H1 (cell line): ENCODE data around the gene TIMM10. TPM values are rescaled to one million over a fixed set of nuclear protein-coding genes. Genes with fewer than 3 reads are reported as not detected.

ENCODE experiments used
- CTCF ChIA-PET: fragments of 300-600 bp; sonication (Branson Sonifier 250); formaldehyde crosslinking; loops from one replicate; lab custom pipeline; 2021; ENCODE audit not compliant: partially characterized antibody; lab: Charles Lee
- POLR2A ChIA-PET: fragments of 300-600 bp; sonication (Branson Sonifier 250); formaldehyde crosslinking; loops from one replicate; lab custom pipeline; 2021; ENCODE audit warnings: inconsistent platforms; ENCODE audit not compliant: partially characterized antibody; lab: Charles Lee
- DNase-seq, 2 experiments: peaks; one replicate each; pipeline versions ENCODE4 v3.0.0 to v3.0.0-alpha.2; 2010 to 2022; ENCODE audit warnings: low spot score in 2 of 2, low read depth in 1 of 2, mixed read lengths in 1 of 2
- FAIRE-seq: peaks from 2 replicates; lab custom pipeline; 2011; peaks lifted over from hg19 to GRCh38; lab: Jason Lieb, UNC
- H2AFZ ChIP-seq: 2 replicates; pipeline ENCODE4 v1.8.1; 2012; ENCODE audit warnings: low read length, inconsistent platforms
- H2AK5ac ChIP-seq: 2 replicates; pipeline ENCODE4 v1.6.1; 2013; ENCODE audit warnings: low read depth, low read length
- H2BK120ac ChIP-seq: replicated peaks from 2 replicates; pipeline ENCODE3; 2013; ENCODE audit warnings: low read depth, low read length, inconsistent platforms
- H2BK12ac ChIP-seq: 2 replicates; pipeline ENCODE4 v1.6.1; 2013; ENCODE audit warnings: low read depth, low read length
- H2BK15ac ChIP-seq: 2 replicates; pipeline ENCODE4 v1.6.1; 2013; ENCODE audit warnings: low read length
- H2BK20ac ChIP-seq: 2 replicates; pipeline ENCODE4 v1.6.1; 2013; ENCODE audit warnings: low read length
- H2BK5ac ChIP-seq: 2 replicates; pipeline ENCODE4 v1.6.1; 2013; ENCODE audit warnings: low read depth, low read length
- H3K14ac ChIP-seq: 2 replicates; pipeline ENCODE4 v1.6.1; 2013; ENCODE audit warnings: inconsistent platforms; ENCODE audit not compliant: insufficient read length
- H3K18ac ChIP-seq: 2 replicates; pipeline ENCODE4 v1.6.1; 2013; ENCODE audit warnings: low read length; ENCODE audit errors: extremely low read depth
- H3K23ac ChIP-seq: 2 replicates; pipeline ENCODE4 v1.6.1; 2013; ENCODE audit warnings: inconsistent platforms; ENCODE audit not compliant: insufficient read length
- H3K23me2 ChIP-seq: 2 replicates; pipeline ENCODE4 v1.6.1; 2013; ENCODE audit warnings: low read depth, low read length
- H3K27ac ChIP-seq: 2 replicates; pipeline ENCODE4 v1.6.1; 2011; ENCODE audit warnings: low read depth, low read length, inconsistent platforms
- H3K27me3 ChIP-seq, 4 experiments: replicated peaks in 1 of 4; 1 replicate in 1 of 4; 2 replicates in 3 of 4; pipeline versions ENCODE4 v1.6.1 to v1.8.1; 2011 to 2013; ENCODE audit warnings: low read length in 3 of 4, mild to moderate bottlenecking in 3 of 4, inconsistent platforms in 2 of 4, mixed read lengths in 2 of 4, moderate library complexity in 1 of 4; ENCODE audit not compliant: control insufficient read depth in 3 of 4, insufficient read depth in 3 of 4; ENCODE audit errors: extremely low read depth in 1 of 4
- H3K36me3 ChIP-seq, 4 experiments: 2 replicates each; pipeline versions ENCODE4 v1.6.1 to v1.8.1; 2011 to 2013; ENCODE audit warnings: mild to moderate bottlenecking in 4 of 4, low read length in 3 of 4, moderate library complexity in 2 of 4, control low read depth in 1 of 4, inconsistent platforms in 1 of 4; ENCODE audit not compliant: insufficient read depth in 4 of 4, control insufficient read depth in 2 of 4
- H3K4ac ChIP-seq: replicated peaks from 2 replicates; pipeline ENCODE3; 2013; ENCODE audit warnings: low read length, low read depth, mixed read lengths, inconsistent platforms; ENCODE audit not compliant: insufficient read length
- H3K4me1 ChIP-seq, 4 experiments: replicated peaks in 1 of 4; 1 replicate in 1 of 4; 2 replicates in 3 of 4; pipeline versions ENCODE4 v1.6.1 to v1.8.1; 2011 to 2013; ENCODE audit warnings: low read length in 3 of 4, inconsistent platforms in 2 of 4, mixed read lengths in 1 of 4; ENCODE audit not compliant: insufficient read depth in 4 of 4, control insufficient read depth in 3 of 4
- H3K4me2 ChIP-seq, 2 experiments: 2 replicates each; pipeline versions ENCODE4 v1.6.1 to v1.8.1; 2011 to 2013; ENCODE audit warnings: low read depth in 2 of 2, low read length in 2 of 2, control low read depth in 1 of 2, inconsistent platforms in 1 of 2, mild to moderate bottlenecking in 1 of 2; ENCODE audit not compliant: insufficient read depth in 1 of 2
- H3K4me3 ChIP-seq, 4 experiments: fragments of 200-600, 300-600 bp in 1 of 4; sonication (generic), shearing (Covaris generic), sonication (Bioruptor Twin) in 1 of 4; 2 replicates each; pipeline versions ENCODE4 v1.5.1 to v1.8.1; 2011 to 2016; ENCODE audit warnings: low read length in 4 of 4, low read depth in 3 of 4, control low read depth in 2 of 4, inconsistent platforms in 2 of 4, mild to moderate bottlenecking in 2 of 4, mixed read lengths in 1 of 4, moderate library complexity in 1 of 4; ENCODE audit not compliant: insufficient read depth in 2 of 4; ENCODE audit errors: extremely low read depth in 1 of 4
- H3K56ac ChIP-seq: replicated peaks from 2 replicates; pipeline ENCODE3; 2013; ENCODE audit warnings: low read depth, mild to moderate bottlenecking, mixed read lengths, low read length, inconsistent platforms; ENCODE audit not compliant: insufficient read length
- H3K79me1 ChIP-seq: 2 replicates; pipeline ENCODE4 v1.6.1; 2013; ENCODE audit warnings: low read depth, low read length, control low read depth
- H3K79me2 ChIP-seq, 2 experiments: 2 replicates each; pipeline versions ENCODE4 v1.6.1 to v1.8.1; 2012 to 2013; ENCODE audit warnings: low read length in 2 of 2, mild to moderate bottlenecking in 2 of 2, inconsistent platforms in 1 of 2; ENCODE audit not compliant: insufficient read depth in 2 of 2, control insufficient read depth in 1 of 2
- H3K9ac ChIP-seq, 4 experiments: replicated peaks in 1 of 4; 1 replicate in 1 of 4; 2 replicates in 3 of 4; pipeline versions ENCODE4 v1.6.1 to v1.8.1; 2011 to 2013; ENCODE audit warnings: low read depth in 3 of 4, low read length in 3 of 4, control low read depth in 2 of 4, mild to moderate bottlenecking in 2 of 4, moderate library complexity in 2 of 4, inconsistent platforms in 1 of 4; ENCODE audit errors: extremely low read depth in 1 of 4
- H3K9me3 ChIP-seq, 2 experiments: 2 replicates each; pipeline versions ENCODE4 v1.6.1 to v1.8.1; 2012 to 2013; ENCODE audit warnings: mild to moderate bottlenecking in 2 of 2, moderate library complexity in 2 of 2, control low read depth in 1 of 2, inconsistent platforms in 1 of 2, low read depth in 1 of 2, low read length in 1 of 2, mixed read lengths in 1 of 2; ENCODE audit not compliant: insufficient read depth in 2 of 2
- H4K20me1 ChIP-seq, 2 experiments: replicated peaks in 1 of 2; 2 replicates each; pipeline versions ENCODE3 to v1.8.1; 2011 to 2013; ENCODE audit warnings: inconsistent platforms in 2 of 2, low read length in 2 of 2, mild to moderate bottlenecking in 1 of 2; ENCODE audit not compliant: insufficient read depth in 2 of 2, control insufficient read depth in 1 of 2
- H4K5ac ChIP-seq: 2 replicates; pipeline ENCODE4 v1.6.1; 2013; ENCODE audit warnings: low read length, low read depth, mixed read lengths, inconsistent platforms; ENCODE audit not compliant: insufficient read length
- H4K8ac ChIP-seq: 2 replicates; pipeline ENCODE4 v1.8.0; 2013; ENCODE audit warnings: mild to moderate bottlenecking, moderate library complexity, low read length, inconsistent platforms; ENCODE audit not compliant: insufficient read depth; ENCODE audit errors: extremely low read depth
- H4K91ac ChIP-seq: replicated peaks from 2 replicates; pipeline ENCODE3; 2013; ENCODE audit warnings: low read length, mixed read lengths, inconsistent platforms; ENCODE audit not compliant: insufficient read length
- CBX5 ChIP-seq: fragments of 300-800, 300-1000 bp; sonication (generic); IDR thresholded peaks from 2 replicates; pipeline ENCODE4 v1.7.1; 2016; ENCODE audit warnings: antibody characterized with exemption, low read length, low read depth
- EZH2 ChIP-seq: fragments of 200-600 bp; sonication (generic); IDR thresholded peaks from 2 replicates; pipeline ENCODE4 v1.7.1; 2012; ENCODE audit warnings: low read depth, mild to moderate bottlenecking, moderate library complexity, low read length, inconsistent platforms; ENCODE audit not compliant: severe bottlenecking
- GTF2F1 ChIP-seq: IDR thresholded peaks from 2 replicates; pipeline ENCODE4 v1.6.1; 2012; ENCODE audit warnings: low read depth, low read length, improper control_type of control experiment, borderline replicate concordance
- NANOG ChIP-seq: IDR thresholded peaks from 2 replicates; pipeline ENCODE4 v1.6.1; 2011; ENCODE audit warnings: low read length, low read depth, mild to moderate bottlenecking, inconsistent platforms; ENCODE audit not compliant: insufficient read depth, poor library complexity, severe bottlenecking
- POLR2A ChIP-seq, 2 experiments: IDR thresholded peaks; 1 replicate in 1 of 2; 2 replicates in 1 of 2; pipeline ENCODE4 v1.6.1; 2011; ENCODE audit warnings: low read depth in 2 of 2, low read length in 2 of 2, mild to moderate bottlenecking in 2 of 2; ENCODE audit errors: control extremely low read depth in 1 of 2
- POU5F1 ChIP-seq: IDR thresholded peaks from 2 replicates; pipeline ENCODE4 v1.6.1; 2011; ENCODE audit warnings: low read depth, mild to moderate bottlenecking, low read length, moderate library complexity
- SAP30 ChIP-seq: fragments of 300-600 bp; sonication (generic); IDR thresholded peaks from 2 replicates; pipeline ENCODE4 v1.7.1; 2012; ENCODE audit warnings: low read length, moderate library complexity, mild to moderate bottlenecking, inconsistent platforms; ENCODE audit not compliant: insufficient read depth, insufficient replicate concordance
- SRF ChIP-seq: IDR thresholded peaks from 2 replicates; pipeline ENCODE4 v1.6.1; 2011; ENCODE audit warnings: mild to moderate bottlenecking, low read depth, low read length, moderate library complexity
- ZNF274 ChIP-seq: IDR thresholded peaks from 2 replicates; pipeline ENCODE4 v1.7.0; 2012; ENCODE audit warnings: low read length, borderline replicate concordance; ENCODE audit errors: extremely low read depth
- WGBS, 2 experiments: shearing (Covaris generic) in 1 of 2; methylation state at CpG; one replicate each; pipeline versions ENCODE4 v1.1.6 to v1.1.7; 2013 to 2015; ENCODE audit warnings: low lambda C conversion rate in 2 of 2, mixed read lengths in 2 of 2, inconsistent platforms in 1 of 2, low coverage in 1 of 2, missing lambda C conversion rate in 1 of 2; ENCODE audit not compliant: insufficient replicate concordance in 2 of 2, insufficient coverage in 1 of 2, insufficient read length in 1 of 2; ENCODE audit errors: extremely low coverage in 1 of 2, missing lambda C conversion rate in 1 of 2; 5-methylcytosine and 5-hydroxymethylcytosine counted together
- polyA plus RNA-seq, 7 experiments: library from polyadenylated mRNA; depleted of rRNA in 3 of 7; stranded (reverse) in 5 of 7; unstranded in 2 of 7; fragments of >200 nt in 5 of 7; fragments of 200-250 nt in 2 of 7; gene quantifications; 1 replicate in 5 of 7; 2 replicates in 1 of 7; 4 replicates in 1 of 7; pipeline versions ENCODE4 v1.2.1 to v1.2.3, GENCODE V29; 2011 to 2013; ENCODE audit warnings: missing spikeins in 2 of 7, mixed read lengths in 2 of 7
- total RNA-seq: library from RNA; stranded (reverse); fragmentation: NEBNext Ultra II Directional; extraction: Animal tissue kit (Norgen Biotek cat#: 25700); gene quantifications from 2 replicates; pipeline ENCODE4 v1.2.1, GENCODE V29; 2021

The TIMM10 gene
- total and polyA plus RNA-seq, 2 of the 8 experiments (the other 6 are each of a cell fraction or from before 2014, with no cell fraction given), result 117 to 227 TPM

GRCh38 chr11:57512646-57513451, 17.7 kb downstream of the TIMM10 start:
- Histone ChIP-seq H3K79me1 (peaks cover 2% of the 10 kb centered on the region; the same call in 1 of the 2 replicates), H2BK20ac (no peak overlapping the region), H3K9me3 (no peaks in the 10 kb centered on the region), H3K23ac (no peak overlapping the region), H2BK12ac (no peak overlapping the region), H3K27me3 (peaks cover 0 to 21% (median 10%) of the 10 kb centered on the region in 4 experiments; a peak in 4 of 7 replicates), H4K8ac (no peak overlapping the region), H4K20me1 (peaks cover 2 to 3% of the 10 kb centered on the region in 2 experiments), H2BK5ac (no peak overlapping the region; the same call in 1 of the 2 replicates), H2BK15ac (no peak overlapping the region), H3K4ac (no peak overlapping the region), H3K23me2 (peaks cover 19% of the 10 kb centered on the region; the same call in 1 of the 2 replicates), H3K36me3 (no peaks in the 10 kb centered on the region), H3K9ac (no peak overlapping the region; a peak in 2 of 7 replicates), H2AK5ac (no peak overlapping the region), H4K91ac (no peak overlapping the region), H3K4me2 (peak overlapping the region; percentile 56 to 95), H3K27ac (no peak overlapping the region), H3K56ac (no peak overlapping the region), H3K79me2 (peaks cover 0 to 22% of the 10 kb centered on the region in 2 experiments; a peak in 3 of 4 replicates), H2BK120ac (no peak overlapping the region), H3K14ac (no peak overlapping the region), H2AFZ (no peak overlapping the region), H3K4me1 (peaks cover 3 to 10% (median 5%) of the 10 kb centered on the region in 4 experiments), H4K5ac (no peak overlapping the region), H3K18ac (no peak overlapping the region), H3K4me3 (peak overlapping the region in 2 of 4 experiments; percentile 64 to 76; a peak in 2 of 8 replicates)
- 88% methylated on average over 12 of the region's 12 CpGs; no CpG with 5 or more reads in 1 of the 2 experiments for WGBS, 2 experiments
- DNase-seq (no peak), FAIRE-seq (no peak)
- POLR2A ChIA-PET, result interaction anchor here (1.1 to 8.4 kb wide), 11 partner anchors 11 to 228 kb away, joined by 3 to 110 read pairs (median 35); partner anchors contain the start of genes RTN4RL2, SELENOH, TIMM10 and YPEL4
- CTCF ChIA-PET, result interaction anchor here (0.6 to 25.4 kb wide), 6 partner anchors 15 to 55 kb away, joined by 3 to 1146 read pairs (median 6); partner anchors contain the start of gene TIMM10
- no peak for TF ChIP-seq NANOG
- TF ChIP-seq ZNF274, result no peak
- no peak for TF ChIP-seq SAP30
- TF ChIP-seq POU5F1, result no peak
- no peak for TF ChIP-seq SRF
- TF ChIP-seq EZH2, result no peak
- no peak for TF ChIP-seq CBX5
- no peak for TF ChIP-seq GTF2F1
- TF ChIP-seq POLR2A (IDR thresholded peaks at IDR 0.05; ENCODE audit: control extremely low read depth in 1 of 2, low read depth in 2 of 2, low read length in 2 of 2), result no peak
